ENCODE data around the gene CCDC12. TPM values are rescaled to one million over a fixed set of nuclear protein-coding genes. Genes with fewer than 3 reads are reported as not detected.

The CCDC12 gene
- total RNA-seq, 2 experiments from 2014 or later, result 55.0 to 56.7 TPM

DNA sequence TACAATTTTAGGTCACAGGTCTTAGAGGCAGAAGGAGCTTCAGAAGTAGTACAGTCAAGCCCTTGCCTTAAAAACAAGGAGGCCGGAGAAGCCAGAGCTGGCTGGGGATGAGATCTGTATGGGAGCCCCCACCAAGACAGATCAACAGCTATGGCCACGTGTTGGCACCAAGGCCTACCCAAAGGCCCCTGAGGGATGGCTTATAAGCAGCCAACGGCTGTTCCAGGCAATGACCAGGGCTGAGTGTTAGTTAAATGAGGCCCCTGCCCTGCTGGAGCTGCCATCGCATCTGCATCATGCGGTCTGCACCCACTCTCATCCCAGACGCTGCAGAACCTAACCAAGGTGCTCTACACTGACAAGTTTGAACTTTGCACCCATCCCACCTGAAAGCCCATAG, 43.3 kb downstream of the CCDC12 start:
- Mint-ChIP-seq H3K4me3 (no peak overlapping the region), H3K9me3 (peaks cover 8% of the 10 kb centered on the region), H3K36me3 (ENCODE audit: low read depth) (peaks cover 62% of the 10 kb centered on the region), H3K27ac (peak overlapping the region; percentile 26), H3K27me3 (no peaks in the 10 kb centered on the region), H3K4me1 (peaks cover 67% of the 10 kb centered on the region)
- ChIA-PET CTCF (interaction anchor here (0.8 to 2.4 kb wide), 3 partner anchors 10 to 17 kb away, joined by 3 to 12 read pairs (median 5); no protein-coding TSS in a partner anchor), POLR2A (interaction anchor here (0.9 to 12.0 kb wide), 5 partner anchors 16 to 54 kb away, joined by 3 to 94 read pairs (median 7); partner anchors contain the start of gene NBEAL2)
- DNase-seq, result no peak

DNA sequence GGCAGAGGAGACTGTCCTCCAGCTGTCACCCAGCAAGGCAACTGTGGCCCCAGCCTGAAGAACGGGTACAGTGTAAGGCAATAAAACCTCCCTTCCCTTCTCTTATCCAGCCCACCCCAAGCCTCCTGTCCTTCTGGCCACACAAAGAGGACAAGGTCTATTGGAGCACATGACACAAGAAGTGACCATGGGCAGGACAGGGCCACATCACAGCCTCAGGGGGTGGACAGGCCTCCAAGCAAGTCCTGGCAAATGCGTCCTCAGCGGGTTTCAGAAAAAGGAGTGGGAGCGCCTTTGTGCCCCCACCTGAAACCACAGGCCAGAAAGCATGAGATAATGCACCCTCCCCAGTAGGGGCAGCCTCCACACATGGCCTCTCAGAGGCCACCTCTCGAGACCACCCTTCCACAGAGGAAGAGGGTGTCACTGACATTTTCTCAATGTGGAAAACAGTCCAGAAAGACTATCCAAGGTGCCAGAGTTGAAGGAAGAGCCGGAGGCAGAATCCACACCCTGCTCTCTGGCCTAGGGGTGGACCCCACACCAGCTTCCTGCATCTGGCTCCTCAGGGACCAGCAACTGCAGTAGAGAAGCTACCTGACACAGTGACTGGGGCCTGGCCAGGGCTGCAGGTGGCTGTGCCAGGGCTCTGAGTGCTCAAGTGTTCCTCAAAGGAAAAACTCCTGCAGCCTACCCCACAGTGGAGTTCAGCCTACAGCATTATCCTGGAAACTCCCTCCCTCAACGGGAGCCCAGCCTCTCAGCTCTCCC, 43.9 kb downstream of the CCDC12 start:
- no peak overlapping the region for H3K4me3 Mint-ChIP-seq
- ChIA-PET CTCF (interaction anchor here (0.8 to 1.6 kb wide), 2 partner anchors 10 to 18 kb away, joined by 3 to 5 read pairs; no protein-coding TSS in a partner anchor), POLR2A (interaction anchor here (1.2 to 12.0 kb wide), 6 partner anchors 8 to 448 kb away, joined by 3 to 94 read pairs (median 7); partner anchors contain the start of gene NBEAL2)
- H3K27me3 Mint-ChIP-seq, result no peaks in the 10 kb centered on the region
- H3K9me3 Mint-ChIP-seq, result peaks cover 8% of the 10 kb centered on the region
- H3K4me1 Mint-ChIP-seq, result peaks cover 70% of the 10 kb centered on the region
- peaks cover 57% of the 10 kb centered on the region for H3K36me3 Mint-ChIP-seq (ENCODE audit: low read depth)
- no peak for DNase-seq
- H3K27ac Mint-ChIP-seq, result peak overlapping the region; percentile 66

DNA sequence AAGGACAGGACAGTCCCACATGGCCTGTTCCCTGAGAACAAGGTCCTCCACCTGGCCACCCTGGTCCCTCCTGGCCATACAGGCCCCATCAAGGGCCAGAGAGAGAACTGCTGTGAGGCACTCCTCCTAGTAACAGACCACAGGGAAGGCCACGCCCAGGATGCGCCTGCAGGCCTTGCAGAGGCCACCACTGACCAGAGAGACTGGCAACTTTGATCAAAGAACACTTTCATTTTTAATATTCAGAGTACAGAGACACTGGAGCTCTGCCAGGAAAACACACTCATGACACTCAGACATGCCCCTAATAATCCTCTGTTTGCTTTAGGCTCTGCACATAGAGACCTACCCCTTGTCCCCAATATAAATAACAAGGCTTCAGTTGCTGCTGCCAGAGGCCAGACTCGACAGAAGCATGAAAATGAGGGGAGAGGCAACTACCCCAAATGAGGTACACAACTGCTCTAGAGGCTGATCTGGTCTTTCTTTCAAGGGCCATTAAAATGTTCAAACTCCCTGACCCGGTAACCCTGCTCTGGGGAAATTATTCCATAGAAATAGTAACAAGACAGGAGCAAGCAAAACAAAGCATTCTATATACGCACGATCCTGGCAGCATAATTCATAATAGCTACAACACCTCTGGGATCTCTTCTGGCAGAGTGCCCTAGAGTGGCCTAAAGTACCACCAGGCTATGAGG, 44.8 kb downstream of the CCDC12 start:
- ChIA-PET CTCF (interaction anchor here (1.2 to 1.6 kb wide), 2 partner anchors 9 to 22 kb away, joined by 3 to 5 read pairs; no protein-coding TSS in a partner anchor), POLR2A (interaction anchor here (1.1 to 12.0 kb wide), 6 partner anchors 9 to 448 kb away, joined by 3 to 94 read pairs (median 6); partner anchors contain the start of genes CCDC12 and NBEAL2)
- Mint-ChIP-seq H3K4me3 (no peak overlapping the region), H3K9me3 (peaks cover 8% of the 10 kb centered on the region), H3K27me3 (no peaks in the 10 kb centered on the region), H3K27ac (peak overlapping the region; percentile 66), H3K4me1 (peaks cover 79% of the 10 kb centered on the region), H3K36me3 (ENCODE audit: low read depth) (peaks cover 58% of the 10 kb centered on the region)
- peak; percentile 44 for DNase-seq

DNA sequence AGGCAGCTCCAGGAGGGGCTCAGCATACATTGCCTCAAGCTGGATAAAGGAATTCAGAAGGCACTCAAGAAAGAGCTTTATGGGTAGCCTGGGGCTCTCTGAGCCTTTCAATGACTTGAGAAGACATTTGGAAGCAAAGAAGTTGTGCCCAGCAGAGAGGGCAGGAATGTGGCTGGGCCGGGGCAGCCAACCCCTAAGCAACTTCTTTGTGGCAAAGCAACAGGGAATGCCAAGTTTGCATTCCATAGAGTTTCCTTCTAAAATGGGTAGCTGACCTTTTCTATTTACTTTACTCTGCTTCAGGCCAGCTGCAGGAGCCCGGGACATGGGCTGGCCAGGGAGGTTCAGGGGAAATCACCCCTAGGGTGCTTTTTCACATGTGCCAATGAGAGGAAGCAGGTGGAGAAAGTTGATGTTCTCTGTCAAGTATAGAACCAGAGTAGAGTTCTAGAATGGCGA, 45.6 kb downstream of the CCDC12 start:
- DNase-seq, result no peak
- H3K4me1 Mint-ChIP-seq, result peaks cover 84% of the 10 kb centered on the region
- H3K27me3 Mint-ChIP-seq, result no peaks in the 10 kb centered on the region
- CTCF ChIA-PET, result interaction anchor here (1.2 to 1.8 kb wide), 3 partner anchors 21 to 68 kb away, joined by 3 to 7 read pairs (median 3); no protein-coding TSS in a partner anchor
- H3K9me3 Mint-ChIP-seq, result peaks cover 8% of the 10 kb centered on the region
- peaks cover 52% of the 10 kb centered on the region for H3K36me3 Mint-ChIP-seq (ENCODE audit: low read depth)
- POLR2A ChIA-PET, result interaction anchor here (1.1 to 12.0 kb wide), 6 partner anchors 10 to 90 kb away, joined by 4 to 94 read pairs (median 6); partner anchors contain the start of genes CCDC12 and NBEAL2
- H3K4me3 Mint-ChIP-seq, result no peak overlapping the region
- H3K27ac Mint-ChIP-seq, result peak overlapping the region; percentile 66

DNA sequence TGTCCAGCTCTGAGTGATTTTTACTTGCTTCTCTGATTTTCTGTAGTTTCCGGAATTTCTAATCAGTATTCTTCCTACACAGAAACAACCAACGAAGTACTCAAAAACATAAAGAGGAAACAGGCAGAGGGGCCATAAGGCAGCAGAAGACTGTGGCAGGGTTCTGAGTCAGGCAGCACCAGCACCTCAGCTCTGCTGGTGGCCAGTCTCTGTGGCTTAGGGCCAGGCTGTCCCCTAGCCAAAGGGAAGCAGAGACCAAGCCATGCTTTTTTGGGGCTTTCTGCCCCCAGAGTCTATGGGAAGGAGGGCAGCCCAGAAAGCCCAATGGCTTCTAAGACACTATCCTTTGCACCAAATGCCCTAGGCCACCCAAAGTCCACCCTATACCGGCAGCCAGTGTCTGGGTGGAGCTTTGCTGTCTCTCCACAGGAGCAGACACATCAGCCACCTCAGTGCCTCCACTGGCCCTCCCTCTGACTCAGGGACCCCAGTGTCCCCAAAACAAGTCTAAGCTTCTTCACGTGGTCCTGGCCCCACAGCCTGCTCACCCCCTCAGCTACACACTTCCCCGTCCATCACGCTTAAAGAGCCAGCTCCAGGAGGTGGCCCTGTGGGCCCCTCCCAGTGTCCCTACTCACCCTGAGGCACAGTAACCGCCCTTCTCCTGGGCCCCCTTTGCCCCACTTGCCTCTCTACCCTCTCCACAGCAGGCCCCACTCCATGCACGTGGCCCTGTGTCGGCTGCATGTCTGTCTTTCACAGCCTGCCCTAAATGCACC, 46.2 kb downstream of the CCDC12 start:
- Mint-ChIP-seq H3K4me3 (no peak overlapping the region), H3K27me3 (no peaks in the 10 kb centered on the region), H3K27ac (peak overlapping the region; percentile 66), H3K4me1 (peaks cover 87% of the 10 kb centered on the region), H3K36me3 (ENCODE audit: low read depth) (peaks cover 55% of the 10 kb centered on the region), H3K9me3 (peaks cover 8% of the 10 kb centered on the region)
- DNase-seq, result no peak
- POLR2A ChIA-PET, result interaction anchor here (1.1 to 12.0 kb wide), 7 partner anchors 10 to 90 kb away, joined by 4 to 94 read pairs (median 5); partner anchors contain the start of genes CCDC12 and NBEAL2
- CTCF ChIA-PET, result interaction anchor here (1.2 to 1.8 kb wide), 3 partner anchors 21 to 68 kb away, joined by 3 to 7 read pairs (median 3); no protein-coding TSS in a partner anchor

DNA sequence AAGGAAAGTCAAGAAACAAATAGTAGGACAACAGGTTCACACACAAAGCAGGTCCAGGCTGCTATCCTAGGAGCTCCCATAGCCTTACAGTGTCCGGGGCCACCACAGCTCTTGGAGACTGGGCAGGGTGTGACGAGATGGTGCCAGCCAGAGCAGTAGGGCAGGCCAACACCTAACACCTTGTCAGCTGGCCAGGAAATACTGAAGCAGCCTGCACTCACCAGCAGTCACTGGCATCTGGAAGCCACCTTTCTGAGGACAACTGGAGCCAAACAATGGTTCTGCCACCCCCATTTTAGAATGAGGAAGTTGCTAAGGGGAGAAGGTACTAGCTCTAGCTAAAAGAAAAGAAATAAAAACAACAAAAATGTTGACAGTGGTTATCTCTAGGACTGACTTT, 47.2 kb downstream of the CCDC12 start:
- H3K4me1 Mint-ChIP-seq, result peaks cover 86% of the 10 kb centered on the region
- peaks cover 59% of the 10 kb centered on the region for H3K36me3 Mint-ChIP-seq (ENCODE audit: low read depth)

DNA sequence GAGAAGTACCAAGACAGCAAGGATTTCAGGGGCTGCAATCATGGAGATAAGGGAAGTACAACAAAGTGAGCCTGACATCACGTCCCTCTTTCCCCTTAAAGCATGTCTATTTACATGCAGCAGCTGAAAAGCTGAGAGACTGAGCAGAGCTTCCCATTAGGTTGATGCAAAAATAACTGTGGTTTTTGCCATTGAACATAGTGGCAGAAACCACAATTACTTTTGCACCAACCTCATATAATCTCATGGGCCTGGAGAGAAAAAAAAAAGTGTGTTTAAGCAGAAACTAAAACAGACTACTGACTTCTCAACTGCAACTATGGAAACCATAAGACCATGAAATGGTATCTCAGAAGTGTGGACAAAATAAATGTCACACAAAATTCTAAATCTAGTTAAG, 48.3 kb downstream of the CCDC12 start:
- DNase-seq, result no peak
- POLR2A ChIA-PET, result interaction anchor here (1.0 to 12.0 kb wide), 5 partner anchors 15 to 59 kb away, joined by 3 to 94 read pairs (median 5); no protein-coding TSS in a partner anchor
- CTCF ChIA-PET, result interaction anchor here (0.6 to 1.5 kb wide), 2 partner anchors 19 to 26 kb away, joined by 3 to 11 read pairs; no protein-coding TSS in a partner anchor
- peaks cover 85% of the 10 kb centered on the region for H3K4me1 Mint-ChIP-seq
- peaks cover 64% of the 10 kb centered on the region for H3K36me3 Mint-ChIP-seq (ENCODE audit: low read depth)
- peak overlapping the region; percentile 88 for H3K27ac Mint-ChIP-seq
- H3K4me3 Mint-ChIP-seq, result no peak overlapping the region
- no peaks in the 10 kb centered on the region for H3K27me3 Mint-ChIP-seq
- peaks cover 8% of the 10 kb centered on the region for H3K9me3 Mint-ChIP-seq

More for the DNA sequence above, 47.2 kb downstream of the CCDC12 start:
- ChIA-PET CTCF (interaction anchor here (1.1 to 1.8 kb wide), 4 partner anchors 18 to 69 kb away, joined by 3 to 11 read pairs (median 5); partner anchors contain the start of gene NBEAL2), POLR2A (interaction anchor here (0.7 to 12.0 kb wide), 5 partner anchors 20 to 156 kb away, joined by 3 to 94 read pairs (median 5); partner anchors contain the start of gene NBEAL2)
- no peak for DNase-seq
- Mint-ChIP-seq H3K4me3 (no peak overlapping the region), H3K9me3 (peaks cover 8% of the 10 kb centered on the region), H3K27ac (peak overlapping the region; percentile 67), H3K27me3 (no peaks in the 10 kb centered on the region)

DNA sequence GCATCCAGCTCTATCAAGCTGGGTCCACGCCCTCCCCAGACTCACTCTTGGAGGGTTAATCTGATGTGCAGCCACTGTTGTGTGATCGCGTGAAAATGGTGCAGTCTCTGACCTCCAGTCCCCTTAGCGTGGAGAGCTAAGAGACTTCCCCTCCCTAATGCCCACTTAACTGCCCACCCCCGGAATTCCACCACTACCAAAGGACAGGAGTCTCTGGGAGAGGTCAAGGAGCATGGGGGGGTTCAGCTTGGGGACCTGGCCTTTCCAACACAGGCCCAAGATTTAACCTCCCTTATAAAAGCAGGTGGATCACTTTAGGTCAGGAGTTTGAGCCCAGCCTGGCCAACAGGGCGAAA, 48.8 kb downstream of the CCDC12 start:
- no peak for DNase-seq
- H3K4me1 Mint-ChIP-seq, result peaks cover 81% of the 10 kb centered on the region
- peak overlapping the region; percentile 88 for H3K27ac Mint-ChIP-seq
- ChIA-PET CTCF (interaction anchor here (0.6 to 1.5 kb wide), 3 partner anchors 20 to 396 kb away, joined by 3 to 11 read pairs (median 3); no protein-coding TSS in a partner anchor), POLR2A (interaction anchor here (1.0 to 12.0 kb wide), 5 partner anchors 14 to 60 kb away, joined by 3 to 94 read pairs (median 5); no protein-coding TSS in a partner anchor)
- H3K27me3 Mint-ChIP-seq, result no peaks in the 10 kb centered on the region
- peaks cover 8% of the 10 kb centered on the region for H3K9me3 Mint-ChIP-seq
- no peak overlapping the region for H3K4me3 Mint-ChIP-seq
- peaks cover 69% of the 10 kb centered on the region for H3K36me3 Mint-ChIP-seq (ENCODE audit: low read depth)

DNA sequence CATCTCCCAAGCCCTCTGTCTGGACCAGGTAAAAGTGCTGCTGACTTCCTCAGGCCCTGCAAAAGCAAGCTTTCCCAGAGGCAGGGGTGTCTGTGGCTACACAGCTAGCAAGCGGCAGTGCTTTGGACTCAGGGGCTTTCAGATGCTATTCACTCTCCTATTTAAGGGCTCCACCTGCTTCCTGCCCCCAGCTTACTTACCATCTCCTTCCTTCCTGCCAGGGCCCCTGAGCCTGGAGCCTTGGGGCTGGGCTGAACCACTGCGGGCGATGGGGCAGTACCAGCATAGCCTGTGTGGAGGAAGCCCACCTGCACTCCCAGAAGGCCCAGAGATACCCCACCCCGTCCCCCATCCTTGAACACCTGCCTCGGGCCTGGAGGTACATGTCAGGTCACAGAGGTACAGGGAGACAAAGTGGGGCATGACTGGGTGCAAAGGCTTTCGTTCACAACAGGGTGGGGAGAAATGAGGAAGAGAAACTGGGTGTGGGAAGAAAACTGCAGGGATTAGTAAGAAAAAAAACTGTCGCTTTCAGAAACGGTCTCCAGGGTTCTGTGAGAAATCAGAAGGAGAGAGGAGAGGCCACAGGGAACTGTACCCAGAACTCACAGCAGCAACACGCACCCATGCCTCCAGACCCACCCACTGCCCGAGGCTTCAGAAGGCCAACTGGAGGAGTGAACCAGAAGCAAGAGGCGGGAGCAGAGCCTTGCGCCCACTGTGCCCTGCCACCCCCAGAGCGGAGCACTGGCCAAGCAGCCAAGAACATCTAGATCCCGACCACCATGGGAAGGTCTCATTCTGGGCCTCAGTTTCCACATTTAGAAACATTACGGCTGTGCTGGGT, 49.5 kb downstream of the CCDC12 start:
- ChIA-PET CTCF (interaction anchor here (0.8 to 1.6 kb wide), 2 partner anchors 71 to 396 kb away, joined by 3 to 7 read pairs; no protein-coding TSS in a partner anchor), POLR2A (interaction anchor here (1.0 to 12.0 kb wide), 6 partner anchors 13 to 60 kb away, joined by 3 to 94 read pairs (median 5); no protein-coding TSS in a partner anchor)
- H3K36me3 Mint-ChIP-seq (ENCODE audit: low read depth), result peaks cover 75% of the 10 kb centered on the region
- peak overlapping the region; percentile 50 for H3K4me3 Mint-ChIP-seq
- peak overlapping the region; percentile 88 for H3K27ac Mint-ChIP-seq
- no peaks in the 10 kb centered on the region for H3K27me3 Mint-ChIP-seq
- peaks cover 8% of the 10 kb centered on the region for H3K9me3 Mint-ChIP-seq
- H3K4me1 Mint-ChIP-seq, result peaks cover 75% of the 10 kb centered on the region
- peak; percentile 43 for DNase-seq

DNA sequence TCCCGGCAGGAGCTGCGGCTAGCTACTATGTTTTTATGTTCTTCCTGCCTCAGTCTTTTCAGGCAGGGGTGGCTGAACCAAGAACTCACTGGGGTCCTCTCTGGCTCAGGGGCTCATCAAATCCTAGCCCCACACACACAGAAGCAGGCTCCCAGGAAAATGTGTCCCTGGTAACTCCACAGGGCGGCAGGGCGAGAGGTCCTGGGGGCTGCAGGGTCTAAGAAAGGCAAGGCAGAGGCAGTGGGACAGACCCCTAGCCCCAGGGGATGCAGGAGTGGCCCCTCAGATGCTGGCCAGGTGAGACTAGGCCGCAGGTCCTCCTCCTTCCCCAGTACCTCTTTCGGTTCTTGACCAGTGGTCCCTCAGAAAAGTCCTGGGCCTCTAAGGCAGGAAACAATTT, 50.1 kb downstream of the CCDC12 start:
- no peak for DNase-seq
- H3K4me1 Mint-ChIP-seq, result peaks cover 69% of the 10 kb centered on the region
- no peak overlapping the region for H3K4me3 Mint-ChIP-seq
- ChIA-PET POLR2A (interaction anchor here (1.6 to 12.0 kb wide), 3 partner anchors 22 to 61 kb away, joined by 3 to 94 read pairs (median 5); no protein-coding TSS in a partner anchor), CTCF (interaction anchor here (1.6 kb wide), 1 partner anchor 71 kb away, joined by 7 read pairs; no protein-coding TSS in a partner anchor)
- no peaks in the 10 kb centered on the region for H3K27me3 Mint-ChIP-seq
- H3K36me3 Mint-ChIP-seq (ENCODE audit: low read depth), result peaks cover 76% of the 10 kb centered on the region
- H3K27ac Mint-ChIP-seq, result peak overlapping the region; percentile 88
- peaks cover 8% of the 10 kb centered on the region for H3K9me3 Mint-ChIP-seq

DNA sequence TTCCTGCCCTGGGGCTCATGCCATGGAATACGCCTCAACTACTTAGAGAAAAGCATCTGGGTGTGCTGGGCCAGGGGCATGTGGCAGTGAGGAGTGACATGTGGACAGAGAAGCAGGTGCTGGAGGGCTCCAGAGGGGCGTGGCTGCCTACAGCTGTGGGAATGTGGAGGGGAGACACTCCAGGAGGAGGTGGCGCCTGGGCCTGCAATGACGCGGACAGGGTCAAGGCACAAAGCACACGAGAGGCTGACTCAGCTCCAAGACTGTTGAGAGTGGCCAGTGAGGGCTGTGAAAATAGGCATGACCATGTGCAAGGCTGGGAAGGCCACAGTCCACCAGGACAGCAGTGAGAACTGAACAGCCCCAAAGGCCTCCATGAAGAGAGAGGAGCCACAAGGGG, 50.5 kb downstream of the CCDC12 start:
- H3K27me3 Mint-ChIP-seq, result no peaks in the 10 kb centered on the region
- H3K4me1 Mint-ChIP-seq, result peaks cover 65% of the 10 kb centered on the region
- peak overlapping the region; percentile 88 for H3K27ac Mint-ChIP-seq
- H3K9me3 Mint-ChIP-seq, result peaks cover 8% of the 10 kb centered on the region
- no peak overlapping the region for H3K4me3 Mint-ChIP-seq
- peaks cover 75% of the 10 kb centered on the region for H3K36me3 Mint-ChIP-seq (ENCODE audit: low read depth)
- POLR2A ChIA-PET, result interaction anchor here (1.3 to 12.0 kb wide), 4 partner anchors 23 to 61 kb away, joined by 3 to 94 read pairs (median 4); no protein-coding TSS in a partner anchor
- DNase-seq, result no peak
- CTCF ChIA-PET, result interaction anchor here (1.6 kb wide), 1 partner anchor 72 kb away, joined by 7 read pairs; no protein-coding TSS in a partner anchor
